IMR-90 (cell line): ENCODE results near the gene SLC27A4. TPM values are rescaled to one million over a fixed set of nuclear protein-coding genes. Genes with fewer than 3 reads are reported as not detected.

Experiments
- ATAC-seq: fragments of 200-7000 bp; cut with Tn5 transposase; 2 replicates; pipeline ENCODE4 v1.9.1; 2020; ENCODE audit warnings: low read depth, mild to moderate bottlenecking, moderate library complexity
- BruUV-seq: library from RNA; stranded (reverse); fragments of 400-500 nt; replicated peaks from 2 replicates; lab custom pipeline; 2021; lab: Mats Ljungman, UMichigan
- CTCF ChIA-PET: fragments of 300-600 bp; formaldehyde crosslinking; extraction: SDS; loops from one replicate; lab custom pipeline; 2021; ENCODE audit warnings: antibody characterized with exemption; lab: Yijun Ruan, JAX
- POLR2A ChIA-PET: fragments of 300-600 bp; sonication (Branson Sonifier 250); formaldehyde crosslinking; loops from one replicate; lab custom pipeline; 2022; ENCODE audit warnings: antibody characterized with exemption; ENCODE audit not compliant: unreplicated experiment; lab: Charles Lee
- DNase-seq: peaks from one replicate; pipeline ENCODE4 v3.0.0; 2013
- H2AFZ ChIP-seq: replicated peaks from 2 replicates; pipeline ENCODE3; 2013; ENCODE audit warnings: low read length, mild to moderate bottlenecking; ENCODE audit not compliant: poor library complexity
- H2AK5ac ChIP-seq: 2 replicates; pipeline ENCODE4 v1.6.1; 2013; ENCODE audit warnings: low read depth, low read length, inconsistent platforms
- H2AK9ac ChIP-seq: replicated peaks from 2 replicates; pipeline ENCODE3; 2013; ENCODE audit warnings: mild to moderate bottlenecking, low read depth, low read length, moderate library complexity; ENCODE audit not compliant: poor library complexity
- H2BK120ac ChIP-seq: 2 replicates; pipeline ENCODE4 v1.6.1; 2013; ENCODE audit warnings: low read depth, low read length, inconsistent platforms
- H2BK15ac ChIP-seq: 3 replicates; pipeline ENCODE4 v1.6.1; 2013; ENCODE audit warnings: low read depth, low read length, inconsistent platforms
- H2BK20ac ChIP-seq: 2 replicates; pipeline ENCODE4 v1.6.1; 2013; ENCODE audit warnings: low read depth, mild to moderate bottlenecking, inconsistent platforms, low read length, moderate library complexity
- H2BK5ac ChIP-seq: 2 replicates; pipeline ENCODE4 v1.6.1; 2013; ENCODE audit warnings: mild to moderate bottlenecking, low read depth, low read length, inconsistent platforms; ENCODE audit not compliant: poor library complexity, severe bottlenecking
- H3K14ac ChIP-seq: replicated peaks from 2 replicates; pipeline ENCODE4 v1.6.1; 2013; ENCODE audit warnings: low read depth, low read length, inconsistent platforms
- H3K18ac ChIP-seq: 2 replicates; pipeline ENCODE4 v1.6.1; 2013; ENCODE audit warnings: low read depth, low read length, control low read depth
- H3K23ac ChIP-seq: 2 replicates; pipeline ENCODE4 v1.6.1; 2013; ENCODE audit warnings: low read depth, low read length, inconsistent platforms
- H3K27ac ChIP-seq: 2 replicates; pipeline ENCODE4 v1.5.1; 2013; ENCODE audit warnings: mild to moderate bottlenecking, control low read depth, low read length; ENCODE audit not compliant: insufficient read depth
- H3K27me3 ChIP-seq: 2 replicates; pipeline ENCODE4 v1.6.1; 2013; ENCODE audit warnings: low read length; ENCODE audit not compliant: control insufficient read depth, insufficient read depth
- H3K36me3 ChIP-seq: 2 replicates; pipeline ENCODE4 v1.6.1; 2013; ENCODE audit warnings: low read length, mixed read lengths; ENCODE audit not compliant: control insufficient read depth, insufficient read depth
- H3K4ac ChIP-seq: 2 replicates; pipeline ENCODE4 v1.6.1; 2013; ENCODE audit warnings: low read depth, low read length, inconsistent platforms
- H3K4me1 ChIP-seq: 2 replicates; pipeline ENCODE4 v1.6.1; 2013; ENCODE audit warnings: low read length, mixed read lengths; ENCODE audit not compliant: control insufficient read depth, insufficient read depth
- H3K4me2 ChIP-seq: 2 replicates; pipeline ENCODE4 v1.6.1; 2013; ENCODE audit warnings: low read depth, mild to moderate bottlenecking, control low read depth, low read length, moderate library complexity
- H3K4me3 ChIP-seq: 2 replicates; pipeline ENCODE4 v1.5.1; 2013; ENCODE audit warnings: low read depth, mild to moderate bottlenecking, control low read depth, low read length, moderate library complexity; ENCODE audit not compliant: insufficient read depth
- H3K56ac ChIP-seq: 2 replicates; pipeline ENCODE4 v1.6.1; 2013; ENCODE audit warnings: low read length, inconsistent platforms; ENCODE audit not compliant: insufficient read depth; ENCODE audit errors: extremely low read depth
- H3K79me1 ChIP-seq, 2 experiments: 2 replicates each; pipeline ENCODE4 v1.6.1; 2013; ENCODE audit warnings: low read length in 2 of 2, inconsistent platforms in 1 of 2, low read depth in 1 of 2
- H3K9ac ChIP-seq: 2 replicates; pipeline ENCODE4 v1.6.1; 2013; ENCODE audit warnings: low read depth, low read length, control low read depth
- H3K9me1 ChIP-seq: 2 replicates; pipeline ENCODE4 v1.6.1; 2013; ENCODE audit warnings: low read length, inconsistent platforms; ENCODE audit not compliant: insufficient read depth
- H3K9me3 ChIP-seq: 2 replicates; pipeline ENCODE4 v1.6.1; 2013; ENCODE audit warnings: low read length; ENCODE audit not compliant: control insufficient read depth, insufficient read depth
- H4K20me1 ChIP-seq: 2 replicates; pipeline ENCODE4 v1.6.1; 2013; ENCODE audit warnings: low read length, inconsistent platforms; ENCODE audit not compliant: insufficient read depth
- H4K5ac ChIP-seq: 2 replicates; pipeline ENCODE4 v1.6.1; 2013; ENCODE audit warnings: mild to moderate bottlenecking, low read depth, low read length, control low read depth
- H4K8ac ChIP-seq, 2 experiments: 2 replicates each; pipeline ENCODE4 v1.6.1; 2013; ENCODE audit warnings: low read depth in 2 of 2, low read length in 2 of 2, control low read depth in 1 of 2, inconsistent platforms in 1 of 2
- H4K91ac ChIP-seq: 2 replicates; pipeline ENCODE4 v1.6.1; 2013; ENCODE audit warnings: low read depth, low read length, inconsistent platforms; ENCODE audit not compliant: insufficient read depth
- CEBPB ChIP-seq: IDR thresholded peaks from 2 replicates; pipeline ENCODE4 v1.6.1; 2012; ENCODE audit warnings: low read depth, low read length, improper control_type of control experiment
- CHD1 ChIP-seq: IDR thresholded peaks from 2 replicates; pipeline ENCODE4 v1.6.1; 2012; ENCODE audit warnings: low read depth, low read length, improper control_type of control experiment
- ELK1 ChIP-seq: fragments of 150-350 bp; IDR thresholded peaks from 2 replicates; pipeline ENCODE4 v1.6.1; 2016; ENCODE audit warnings: low read depth, mild to moderate bottlenecking, low read length, moderate library complexity, borderline replicate concordance
- FOS ChIP-seq: fragments of 150-350 bp; IDR thresholded peaks from 2 replicates; pipeline ENCODE4 v1.6.1; 2016; ENCODE audit warnings: low read depth, low read length
- MAZ ChIP-seq: IDR thresholded peaks from 2 replicates; pipeline ENCODE4 v1.6.1; 2012; ENCODE audit warnings: low read depth, mild to moderate bottlenecking, low read length, improper control_type of control experiment, moderate library complexity, borderline replicate concordance
- MXI1 ChIP-seq: IDR thresholded peaks from 2 replicates; pipeline ENCODE4 v1.6.1; 2012; ENCODE audit warnings: low read depth, mild to moderate bottlenecking, low read length, moderate library complexity, borderline replicate concordance
- RAD21 ChIP-seq: IDR thresholded peaks from 2 replicates; pipeline ENCODE4 v1.6.1; 2012; ENCODE audit warnings: low read length, improper control_type of control experiment
- RCOR1 ChIP-seq: IDR thresholded peaks from 2 replicates; pipeline ENCODE4 v1.6.1; 2012; ENCODE audit warnings: mild to moderate bottlenecking, low read length, improper control_type of control experiment; ENCODE audit not compliant: insufficient replicate concordance
- USF2 ChIP-seq: fragments of 150-350 bp; IDR thresholded peaks from 2 replicates; pipeline ENCODE4 v1.6.1; 2017; ENCODE audit warnings: mild to moderate bottlenecking, antibody characterized with exemption, low read length, low read depth
- whole genome bisulfite sequencing, 2 experiments: methylation state at CpG; one replicate each; pipeline versions ENCODE4 v1.1.5 to v1.1.7; 2013; ENCODE audit warnings: missing lambda C conversion rate in 2 of 2; ENCODE audit not compliant: insufficient read length in 1 of 2; ENCODE audit errors: extremely low coverage in 2 of 2; 5-methylcytosine and 5-hydroxymethylcytosine counted together
- dilution Hi-C: fragments of 300-500 bp; cut with HindIII; formaldehyde crosslinking; loops from one replicate; pipeline ENCODE4 v1.14.3; 2018; ENCODE audit warnings: low sequenced_read_pairs; ENCODE audit not compliant: unreplicated experiment
- in situ Hi-C: fragments of 300-500 bp; cut with MboI; formaldehyde crosslinking; loops from 3 replicates; pipeline ENCODE4 v1.14.3; 2019; ENCODE audit warnings: low sequenced_read_pairs, inconsistent platforms, mixed read lengths
- intact Hi-C: fragments of 100-400 bp; cut with micrococcal nuclease; formaldehyde crosslinking; loops from 2 replicates; pipeline ENCODE4 v1.10.0; 2022
- polyA plus RNA-seq, 3 experiments: library from polyadenylated mRNA; depleted of rRNA; stranded (reverse); fragments of >200 nt; gene quantifications; 2 replicates each; pipeline ENCODE4 v1.2.3, GENCODE V29; 2012; ENCODE audit warnings: low replicate concordance in 1 of 3
- total RNA-seq: library from RNA; depleted of rRNA; stranded (reverse); fragments of >200 nt; gene quantifications from 2 replicates; pipeline ENCODE4 v1.2.3, GENCODE V29; 2012

SLC27A4 gene
- total and polyA plus RNA-seq, 2 of the 4 experiments (the other 2 are of a cell fraction), result 9.7 to 13.7 TPM

GRCh38 chr9:128384801-128385495, 44.6 kb downstream of the SLC27A4 start:
- Histone ChIP-seq H2BK20ac (no peak overlapping the region), H3K4ac (no peak overlapping the region), H3K18ac (no peak overlapping the region), H3K27me3 (no peaks in the 10 kb centered on the region), H4K91ac (no peak overlapping the region), H2BK5ac (no peak overlapping the region), H2BK120ac (no peak overlapping the region), H2AFZ (peak overlapping the region; percentile 14), H3K9ac (no peak overlapping the region), H2AK9ac (peak overlapping the region; percentile 19), H2BK15ac (no peak overlapping the region), H3K27ac (no peak overlapping the region), H3K79me1 (peaks cover 7 to 52% of the 10 kb centered on the region in 2 experiments), H4K8ac (no peak overlapping the region), H3K56ac (no peak overlapping the region), H4K5ac (no peak overlapping the region), H3K9me1 (peaks cover 7% of the 10 kb centered on the region; the same call in 1 of the 2 replicates), H3K36me3 (peaks cover 48% of the 10 kb centered on the region), H3K4me3 (no peak overlapping the region), H3K23ac (no peak overlapping the region), H3K4me2 (no peak overlapping the region), H3K14ac (no peak overlapping the region), H3K9me3 (no peaks in the 10 kb centered on the region), H2AK5ac (no peak overlapping the region), H4K20me1 (peaks cover 11% of the 10 kb centered on the region; the same call in 1 of the 2 replicates), H3K4me1 (no peaks in the 10 kb centered on the region)
- DNase-seq, result no peak
- POLR2A ChIA-PET, result no interaction called here
- CTCF ChIA-PET, result no interaction called here
- intact Hi-C loops, result no loop called here
- in situ Hi-C loops, result no loop called here
- no CpG with 5 or more reads among the region's 7 CpGs for WGBS, 2 experiments
- TF ChIP-seq CHD1 (no peak), CEBPB (no peak), FOS (no peak), ELK1 (no peak), RAD21 (no peak), MAZ (no peak), RCOR1 (no peak), USF2 (no peak), MXI1 (no peak)
- BruUV-seq, result no TSS peak
- dilution Hi-C loops, result no loop called here
- no peak for ATAC-seq
